HEK293 (cell line): ENCODE results near the gene TAF5L.

Source experiments
- CTCF ChIP-seq: fragments of 450-650 bp; formaldehyde crosslinking; IDR thresholded peaks from 2 replicates; pipeline ENCODE4 v1.5.1; 2016; ENCODE audit warnings: missing biosample characterization, missing genetic modification characterization
- PBX3 ChIP-seq: sonication (generic); formaldehyde crosslinking; IDR thresholded peaks from 2 replicates; pipeline ENCODE4 v1.8.1; 2022; ENCODE audit warnings: mild to moderate bottlenecking, moderate library complexity, missing genetic modification reagents
- SETDB1 ChIP-seq: IDR thresholded peaks from one replicate; pipeline ENCODE4 v1.6.1; 2017; ENCODE audit warnings: mild to moderate bottlenecking, low read length, moderate library complexity, mixed read lengths; ENCODE audit not compliant: insufficient read length
- YY1 ChIP-seq: fragments of 450-650 bp; formaldehyde crosslinking; IDR thresholded peaks from 2 replicates; pipeline ENCODE4 v1.5.1; 2018; ENCODE audit warnings: missing biosample characterization, missing genetic modification characterization
- ZBTB11 ChIP-seq: fragments of 450-650 bp; formaldehyde crosslinking; conservative IDR thresholded peaks from 2 replicates; pipeline ENCODE4 v1.5.1; 2016; ENCODE audit warnings: low read depth, missing biosample characterization, missing genetic modification characterization
- ZNF184 ChIP-seq: fragments of 450-650 bp; IDR thresholded peaks from 2 replicates; pipeline ENCODE4 v1.5.1; 2018; ENCODE audit warnings: missing biosample characterization, mild to moderate bottlenecking, missing genetic modification characterization
- ZNF239 ChIP-seq: fragments of 450-650 bp; formaldehyde crosslinking; IDR thresholded peaks from 2 replicates; pipeline ENCODE4 v1.5.1; 2016; ENCODE audit warnings: missing biosample characterization, missing genetic modification characterization
- ZNF280D ChIP-seq: fragments of 450-650 bp; formaldehyde crosslinking; IDR thresholded peaks from 2 replicates; pipeline ENCODE4 v1.5.1; 2016; ENCODE audit warnings: missing biosample characterization, missing genetic modification characterization
- ZNF510 ChIP-seq: fragments of 450-650 bp; formaldehyde crosslinking; IDR thresholded peaks from 2 replicates; pipeline ENCODE4 v1.5.1; 2018; ENCODE audit warnings: mild to moderate bottlenecking, missing genetic modification characterization, missing biosample characterization; ENCODE audit not compliant: insufficient replicate concordance
- ZNF514 ChIP-seq: fragments of 450-650 bp; formaldehyde crosslinking; IDR thresholded peaks from 2 replicates; pipeline ENCODE4 v1.5.1; 2016; ENCODE audit warnings: missing biosample characterization, missing genetic modification characterization
- ZNF560 ChIP-seq: fragments of 450-650 bp; formaldehyde crosslinking; IDR thresholded peaks from 2 replicates; pipeline ENCODE4 v1.5.1; 2017; ENCODE audit warnings: missing biosample characterization, missing genetic modification characterization, borderline replicate concordance
- ZNF621 ChIP-seq: fragments of 450-650 bp; formaldehyde crosslinking; IDR thresholded peaks from 2 replicates; pipeline ENCODE4 v1.5.1; 2017; ENCODE audit warnings: missing biosample characterization, missing genetic modification characterization
- ZNF629 ChIP-seq: fragments of 450-650 bp; formaldehyde crosslinking; IDR thresholded peaks from 2 replicates; pipeline ENCODE4 v1.5.1; 2017; ENCODE audit warnings: missing biosample characterization, missing genetic modification characterization
- ZNF747 ChIP-seq: fragments of 450-650 bp; formaldehyde crosslinking; IDR thresholded peaks from 2 replicates; pipeline ENCODE4 v1.5.1; 2016; ENCODE audit warnings: missing biosample characterization, missing genetic modification characterization

GRCh38 chr1:229675396-229675795, 49.5 kb upstream of the TAF5L start:
- no peak for TF ChIP-seq CTCF (tag by site-specific recombination)
- no peak for TF ChIP-seq ZNF621 (tag by site-specific recombination)
- no peak for TF ChIP-seq SETDB1
- TF ChIP-seq ZNF629, result no peak
- TF ChIP-seq ZNF510 (tag by site-specific recombination), result no peak
- TF ChIP-seq ZNF514 (tag by site-specific recombination), result no peak
- no peak for TF ChIP-seq ZNF747 (tag by site-specific recombination)
- TF ChIP-seq ZNF280D (tag by site-specific recombination), result no peak
- TF ChIP-seq ZNF239 (tag by site-specific recombination), result no peak
- TF ChIP-seq YY1, result no peak
- no peak for TF ChIP-seq ZNF560 (tag by site-specific recombination)
- TF ChIP-seq PBX3 (CRISPR knock-in tag), result no peak
- no peak for TF ChIP-seq ZBTB11 (tag by site-specific recombination)
- no peak for TF ChIP-seq ZNF184 (tag by site-specific recombination)
